Spleen (tissue), 7 donors: ENCODE data around the gene ADAMTS18.

ENCODE experiments used
- POLR2A ChIP-seq, 3 donors: fragments of 450-650 bp; IDR thresholded peaks; one replicate each; pipeline ENCODE4 v1.5.1; 2017; ENCODE audit warnings: antibody characterized with exemption in 3 of 3, mild to moderate bottlenecking in 1 of 3
- POLR2AphosphoS5 ChIP-seq, 3 donors: sonication (generic); formaldehyde crosslinking; IDR thresholded peaks; one replicate each; pipeline ENCODE4 v1.5.1; 2017; ENCODE audit warnings: antibody characterized with exemption in 3 of 3
- TF ChIP-seq, protein P1 (sequence below), 11 experiments: fragments of 200-600 bp in 7 of 11; fragments of 450-650 bp in 4 of 11; sonication (generic) in 4 of 11; IDR thresholded peaks in 8 of 11; conservative IDR thresholded peaks in 3 of 11; 1 replicate in 7 of 11; 2 replicates in 4 of 11; pipeline versions ENCODE4 v1.4.0 to v1.8.0; 2016 to 2021; ENCODE audit warnings: antibody characterized with exemption in 11 of 11, inconsistent platforms in 4 of 11, mild to moderate bottlenecking in 1 of 11
- donor health status: DM: no; HTN: no; CAD: no; lungs with moderate emphysema.
- donor health status: DM: no; HTN: no; CAD: no.
- donor health status: DM: no; HTN: no; CAD: no.

DNA sequence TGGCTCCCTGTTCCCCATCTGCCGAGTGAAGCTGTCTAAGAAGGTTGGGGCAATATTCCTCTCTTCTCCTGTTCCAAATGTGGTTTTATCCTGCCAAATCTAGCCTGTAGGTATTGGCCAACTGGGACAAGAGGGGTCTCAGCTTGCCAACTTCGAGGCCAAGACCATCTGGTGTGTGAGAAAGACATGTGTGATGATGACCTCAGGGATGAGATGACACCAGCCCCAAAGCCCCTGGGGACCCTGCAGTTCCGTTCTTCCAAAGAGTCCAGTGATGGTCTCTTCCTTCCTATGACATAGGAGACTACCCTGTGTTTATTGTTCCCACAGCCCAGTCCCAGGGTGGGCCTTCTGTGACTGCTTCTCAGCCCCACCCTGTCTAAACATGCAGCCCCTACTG, 34.8 kb upstream of the ADAMTS18 start:
- TF ChIP-seq, protein P1, sequence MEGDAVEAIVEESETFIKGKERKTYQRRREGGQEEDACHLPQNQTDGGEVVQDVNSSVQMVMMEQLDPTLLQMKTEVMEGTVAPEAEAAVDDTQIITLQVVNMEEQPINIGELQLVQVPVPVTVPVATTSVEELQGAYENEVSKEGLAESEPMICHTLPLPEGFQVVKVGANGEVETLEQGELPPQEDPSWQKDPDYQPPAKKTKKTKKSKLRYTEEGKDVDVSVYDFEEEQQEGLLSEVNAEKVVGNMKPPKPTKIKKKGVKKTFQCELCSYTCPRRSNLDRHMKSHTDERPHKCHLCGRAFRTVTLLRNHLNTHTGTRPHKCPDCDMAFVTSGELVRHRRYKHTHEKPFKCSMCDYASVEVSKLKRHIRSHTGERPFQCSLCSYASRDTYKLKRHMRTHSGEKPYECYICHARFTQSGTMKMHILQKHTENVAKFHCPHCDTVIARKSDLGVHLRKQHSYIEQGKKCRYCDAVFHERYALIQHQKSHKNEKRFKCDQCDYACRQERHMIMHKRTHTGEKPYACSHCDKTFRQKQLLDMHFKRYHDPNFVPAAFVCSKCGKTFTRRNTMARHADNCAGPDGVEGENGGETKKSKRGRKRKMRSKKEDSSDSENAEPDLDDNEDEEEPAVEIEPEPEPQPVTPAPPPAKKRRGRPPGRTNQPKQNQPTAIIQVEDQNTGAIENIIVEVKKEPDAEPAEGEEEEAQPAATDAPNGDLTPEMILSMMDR (IDR thresholded peaks at IDR 0.05 in 8 of 11, conservative IDR thresholded peaks at IDR 0.05 in 3 of 11): no peak
- TF ChIP-seq POLR2A (IDR thresholded peaks at IDR 0.05): no peak
- TF ChIP-seq POLR2AphosphoS5 (IDR thresholded peaks at IDR 0.05): no peak
